HUDEP-2 (cell line): ENCODE results near the gene OSBPL3.
A peak's percentile ranks its signal among the peaks of the same experiment; 100 is the strongest.

Experiments
- DNase-seq, 76 experiments: peaks; one replicate each; lab custom pipeline; 2025; ENCODE audit not compliant: unreplicated experiment in 76 of 76; lab: John Stamatoyannopoulos, UW

The OSBPL3 gene

GRCh38 chr7:24902276-24902675, 77.7 kb downstream of the OSBPL3 start:
- DNase-seq, result no peak

GRCh38 chr7:24899905-24900304, 80.1 kb downstream of the OSBPL3 start:
- no peak for DNase-seq

GRCh38 chr7:24899161-24899560, 80.8 kb downstream of the OSBPL3 start:
- DNase-seq, result no peak

GRCh38 chr7:24898691-24899090, 81.3 kb downstream of the OSBPL3 start:
- no peak for DNase-seq

- DNase-seq, result no peak
Measured at GRCh38 chr7:24896031-24896501, 83.9 kb downstream of the OSBPL3 start.

- no peak for DNase-seq
Measured at GRCh38 chr7:24894429-24895221, 85.4 kb downstream of the OSBPL3 start.

GRCh38 chr7:24891311-24891735, 88.7 kb downstream of the OSBPL3 start:
- no peak for DNase-seq

- no peak for DNase-seq
Measured at GRCh38 chr7:24889611-24890010, 90.4 kb downstream of the OSBPL3 start.

- DNase-seq, result no peak
Measured at GRCh38 chr7:24888653-24889052, 91.3 kb downstream of the OSBPL3 start.

GRCh38 chr7:24885716-24886115, 94.3 kb downstream of the OSBPL3 start:
- DNase-seq, result no peak

GRCh38 chr7:24885305-24885704, 94.7 kb downstream of the OSBPL3 start:
- no peak for DNase-seq

- DNase-seq, result no peak
Measured at GRCh38 chr7:24884401-24884800, 95.6 kb downstream of the OSBPL3 start.

- no peak for DNase-seq
Measured at GRCh38 chr7:24883622-24884013, 96.4 kb downstream of the OSBPL3 start.

GRCh38 chr7:24882989-24883621, 96.9 kb downstream of the OSBPL3 start:
- DNase-seq, result no peak

GRCh38 chr7:24881623-24882022, 98.4 kb downstream of the OSBPL3 start:
- DNase-seq, result no peak

- DNase-seq, result no peak
Measured at GRCh38 chr7:24880886-24881285, 99.1 kb downstream of the OSBPL3 start.

- DNase-seq, result peak in 3 of 76 experiments; percentile 9 to 18 (median 13)
Measured at GRCh38 chr7:24879291-24879690, 100.7 kb downstream of the OSBPL3 start.

GRCh38 chr7:24877790-24878311, 102.1 kb downstream of the OSBPL3 start:
- no peak for DNase-seq

- no peak for DNase-seq
Measured at GRCh38 chr7:24874791-24875190, 105.2 kb downstream of the OSBPL3 start.

- DNase-seq, result no peak
Measured at GRCh38 chr7:24873944-24874343, 106.0 kb downstream of the OSBPL3 start.

- DNase-seq, result no peak
Measured at GRCh38 chr7:24871770-24872169, 108.2 kb downstream of the OSBPL3 start.

- no peak for DNase-seq
Measured at GRCh38 chr7:24870766-24871165, 109.2 kb downstream of the OSBPL3 start.
